Mucosa of descending colon (tissue), 3 donors: Measurements from ENCODE around the gene ISOC2. TPM values are rescaled to one million over a fixed set of nuclear protein-coding genes. Genes with fewer than 3 reads are reported as not detected.
"Not testable (repeated sequence)": the region's sequence is repeated elsewhere in the genome, so short reads cannot be mapped to it uniquely, and the experiment has no call there.

Source experiments
- ATAC-seq: fragments of 200-7000 bp; cut with Tn5 transposase; one replicate; pipeline ENCODE4 v1.9.1; 2020; ENCODE audit warnings: mild to moderate bottlenecking, moderate library complexity
- DNase-seq, 3 donors: peaks; one replicate each; pipeline ENCODE4 v3.0.0-alpha.2; 2020
- H3K36me3 ChIP-seq: fragments of 200-600 bp; one replicate; pipeline ENCODE4 v1.8.0; 2021; ENCODE audit warnings: low read depth, mild to moderate bottlenecking
- H3K4me1 ChIP-seq: fragments of 200-600 bp; one replicate; pipeline ENCODE4 v1.8.0; 2021; ENCODE audit warnings: low read depth, mild to moderate bottlenecking
- H3K4me3 ChIP-seq: fragments of 200-600 bp; one replicate; pipeline ENCODE4 v1.8.0; 2021; ENCODE audit warnings: mild to moderate bottlenecking
- H3K9me3 ChIP-seq: fragments of 200-600 bp; one replicate; pipeline ENCODE4 v1.8.0; 2021; ENCODE audit warnings: mild to moderate bottlenecking
- intact Hi-C, 2 donors: fragments of 100-400 bp; cut with DNase I in 1 of 2; cut with micrococcal nuclease in 1 of 2; formaldehyde crosslinking; loops; one replicate each; pipeline versions ENCODE4 v1.11.0 to v1.11.1; 2022; cut with DNase I, micrococcal nuclease
- total RNA-seq, 3 donors: library from RNA; stranded (reverse); fragmentation: NEBNext Ultra II Directional in 2 of 3; extraction: Animal tissue kit (Norgen Biotek cat#: 25700) in 2 of 3; gene quantifications; one replicate each; pipeline versions ENCODE4 v1.2.1 to v1.2.4, GENCODE V29; 2021 to 2023
- TF ChIP-seq, protein P1 (sequence below): fragments of 200-600 bp; IDR thresholded peaks from one replicate; pipeline ENCODE4 v1.8.0; 2022; ENCODE audit warnings: antibody characterized with exemption, mild to moderate bottlenecking
- donor health status: DM: no; HTN: no; CAD: no; lungs with moderate emphysema.
- donor health status: DM: no; HTN: no; CAD: no.
- donor health status: DM: no; HTN: yes; CAD: no.

Gene ISOC2
- total RNA-seq, 3 donors from 2014 or later, result 65.8 to 88.4 (median 86.9) TPM

DNA sequence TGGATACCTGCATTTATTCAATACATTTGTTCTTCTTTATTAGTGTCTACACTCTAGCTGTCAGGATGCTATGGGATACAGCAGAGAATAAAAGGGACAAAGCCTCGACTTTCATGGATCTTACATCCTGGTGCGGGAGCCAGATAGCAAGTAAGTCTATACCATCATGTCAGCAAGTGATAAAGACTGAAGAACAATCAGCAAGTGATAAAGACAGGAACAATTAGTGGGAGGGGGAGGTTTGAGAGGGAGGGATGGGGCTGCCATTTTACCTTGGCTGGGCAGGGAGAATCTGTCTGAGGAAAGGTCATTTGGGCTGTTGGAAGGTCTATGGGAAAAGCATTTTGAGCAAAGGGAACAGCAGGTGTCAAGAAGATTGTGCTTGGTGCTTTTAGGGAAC is 51.3 kb downstream of the ISOC2 start:
- peaks cover 12% of the 10 kb centered on the region for H3K4me1 ChIP-seq
- DNase-seq (no peak), ATAC-seq (no peak)
- H3K4me3 ChIP-seq, result no peak overlapping the region
- peaks cover 5% of the 10 kb centered on the region for H3K36me3 ChIP-seq
- TF ChIP-seq, protein P1, sequence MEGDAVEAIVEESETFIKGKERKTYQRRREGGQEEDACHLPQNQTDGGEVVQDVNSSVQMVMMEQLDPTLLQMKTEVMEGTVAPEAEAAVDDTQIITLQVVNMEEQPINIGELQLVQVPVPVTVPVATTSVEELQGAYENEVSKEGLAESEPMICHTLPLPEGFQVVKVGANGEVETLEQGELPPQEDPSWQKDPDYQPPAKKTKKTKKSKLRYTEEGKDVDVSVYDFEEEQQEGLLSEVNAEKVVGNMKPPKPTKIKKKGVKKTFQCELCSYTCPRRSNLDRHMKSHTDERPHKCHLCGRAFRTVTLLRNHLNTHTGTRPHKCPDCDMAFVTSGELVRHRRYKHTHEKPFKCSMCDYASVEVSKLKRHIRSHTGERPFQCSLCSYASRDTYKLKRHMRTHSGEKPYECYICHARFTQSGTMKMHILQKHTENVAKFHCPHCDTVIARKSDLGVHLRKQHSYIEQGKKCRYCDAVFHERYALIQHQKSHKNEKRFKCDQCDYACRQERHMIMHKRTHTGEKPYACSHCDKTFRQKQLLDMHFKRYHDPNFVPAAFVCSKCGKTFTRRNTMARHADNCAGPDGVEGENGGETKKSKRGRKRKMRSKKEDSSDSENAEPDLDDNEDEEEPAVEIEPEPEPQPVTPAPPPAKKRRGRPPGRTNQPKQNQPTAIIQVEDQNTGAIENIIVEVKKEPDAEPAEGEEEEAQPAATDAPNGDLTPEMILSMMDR, result no peak
- intact Hi-C loops, result no loop called here
- H3K9me3 ChIP-seq, result no peaks in the 10 kb centered on the region

DNA sequence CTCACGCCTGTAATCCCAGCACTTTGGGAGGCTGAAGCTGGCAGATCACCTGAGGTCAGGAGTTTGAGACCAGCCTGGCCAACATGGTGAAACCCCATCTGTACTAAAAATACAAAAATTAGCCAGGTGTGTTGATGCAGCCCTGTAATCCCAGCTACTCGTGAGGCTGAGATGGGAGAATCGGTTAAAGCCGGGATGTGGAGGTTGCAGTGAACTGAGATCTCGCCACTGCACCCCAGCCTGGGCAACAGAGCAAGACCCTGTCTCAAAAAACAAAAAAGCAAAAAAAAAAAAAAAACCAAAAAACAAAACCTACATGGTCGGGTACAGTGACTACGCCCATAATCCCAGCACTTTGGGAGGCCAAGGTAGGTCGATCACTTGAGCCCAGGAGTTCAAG is 52.3 kb downstream of the ISOC2 start:
- H3K9me3 ChIP-seq, intact Hi-C loops, H3K4me3 ChIP-seq, ATAC-seq, H3K36me3 ChIP-seq: not testable (repeated sequence)
- DNase-seq, result peak in 1 of 3 donors; percentile 20
- H3K4me1 ChIP-seq, result peaks cover 12% of the 10 kb centered on the region

DNA sequence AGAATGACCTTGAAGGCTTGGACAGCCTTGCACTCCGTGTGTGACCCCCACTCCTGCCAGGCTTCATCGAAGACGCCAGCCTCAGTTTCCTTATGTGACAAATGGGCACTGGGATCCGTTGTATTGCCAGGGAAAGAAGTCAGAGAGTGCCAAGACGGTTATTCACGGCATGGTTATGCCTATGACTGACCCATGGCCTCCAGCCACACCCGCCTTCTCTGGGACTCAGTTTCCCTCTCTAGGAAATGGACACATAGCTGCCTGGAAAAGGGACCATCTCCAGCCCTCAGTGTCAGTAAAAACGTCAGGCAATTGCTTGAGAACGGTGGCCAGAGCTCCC is 52.9 kb downstream of the ISOC2 start:
- Histone ChIP-seq H3K4me3 (peak overlapping the region; percentile 84), H3K4me1 (peaks cover 12% of the 10 kb centered on the region), H3K9me3 (no peaks in the 10 kb centered on the region), H3K36me3 (peaks cover 5% of the 10 kb centered on the region)
- ATAC-seq, result no peak
- no peak for DNase-seq
- intact Hi-C loops, result no loop called here
- TF ChIP-seq, protein P1, result no peak

DNA sequence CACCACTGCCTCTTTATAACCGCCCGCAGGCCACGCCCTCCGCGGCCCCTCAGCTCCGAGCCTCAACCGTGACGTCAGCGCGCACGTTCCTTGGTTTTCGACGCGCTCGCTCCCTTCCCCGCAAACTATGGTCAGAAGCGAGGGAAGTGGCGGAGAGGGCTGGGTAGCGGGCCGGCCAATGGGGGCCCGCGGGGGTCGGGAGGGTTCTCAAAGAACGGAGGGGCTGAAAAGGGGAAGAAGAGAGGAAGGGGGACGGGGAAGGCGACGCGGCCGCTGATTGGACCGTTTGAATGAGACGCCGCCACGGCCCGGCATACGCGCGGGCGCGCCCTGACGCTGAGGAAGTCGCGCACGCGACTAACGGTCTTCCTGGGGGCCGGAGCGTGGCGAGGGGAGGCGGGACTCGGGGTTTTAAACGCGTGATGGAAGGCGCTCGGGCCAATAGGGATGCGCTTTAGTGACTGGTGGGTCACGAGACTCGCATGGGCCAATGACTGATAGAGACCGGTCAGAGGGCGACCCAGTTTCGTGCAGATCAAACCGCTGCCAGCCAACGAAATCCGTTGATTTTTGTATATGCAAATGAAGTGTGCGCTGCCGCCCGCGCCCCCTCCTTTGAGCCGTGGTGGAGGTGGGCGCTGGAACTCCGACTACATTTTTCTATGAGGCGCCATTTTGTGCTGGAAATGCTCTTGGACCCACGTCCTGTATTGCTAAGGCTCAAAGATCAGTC is 53.5 kb downstream of the ISOC2 start:
- intact Hi-C loops, result no loop called here
- TF ChIP-seq, protein P1, result no peak
- H3K36me3 ChIP-seq, result peaks cover 5% of the 10 kb centered on the region
- peak overlapping the region; percentile 84 for H3K4me3 ChIP-seq
- peaks cover 12% of the 10 kb centered on the region for H3K4me1 ChIP-seq
- ATAC-seq (peak; percentile 97), DNase-seq (peak; percentile 98 to 99 (median 98))
- no peaks in the 10 kb centered on the region for H3K9me3 ChIP-seq

DNA sequence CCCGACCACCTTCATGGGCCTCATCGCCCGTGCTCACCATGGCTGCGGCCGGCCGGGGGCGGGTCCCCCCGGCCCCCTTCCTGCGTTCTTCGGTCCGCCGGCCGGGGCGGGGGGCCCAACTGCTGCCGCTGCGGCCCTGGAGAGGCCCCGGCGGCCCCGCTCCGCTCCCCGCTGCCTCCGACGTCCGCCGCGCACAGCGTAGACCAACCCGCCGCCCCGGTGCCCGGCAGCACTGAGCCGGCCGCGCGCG is 54.0 kb downstream of the ISOC2 start, which contains the start of gene UBE2S:
Gene UBE2S, minus strand, starts transcription at position 239 of the 250 bp plus-strand sequence. Its CDS starts 199 bp downstream, at position 40.
- H3K9me3 ChIP-seq, DNase-seq, intact Hi-C loops, ATAC-seq, H3K36me3 ChIP-seq: not testable (repeated sequence)
- H3K4me1 ChIP-seq, result peaks cover 12% of the 10 kb centered on the region
- H3K4me3 ChIP-seq, result peak within 1 kb of the TSS; percentile 84

DNA sequence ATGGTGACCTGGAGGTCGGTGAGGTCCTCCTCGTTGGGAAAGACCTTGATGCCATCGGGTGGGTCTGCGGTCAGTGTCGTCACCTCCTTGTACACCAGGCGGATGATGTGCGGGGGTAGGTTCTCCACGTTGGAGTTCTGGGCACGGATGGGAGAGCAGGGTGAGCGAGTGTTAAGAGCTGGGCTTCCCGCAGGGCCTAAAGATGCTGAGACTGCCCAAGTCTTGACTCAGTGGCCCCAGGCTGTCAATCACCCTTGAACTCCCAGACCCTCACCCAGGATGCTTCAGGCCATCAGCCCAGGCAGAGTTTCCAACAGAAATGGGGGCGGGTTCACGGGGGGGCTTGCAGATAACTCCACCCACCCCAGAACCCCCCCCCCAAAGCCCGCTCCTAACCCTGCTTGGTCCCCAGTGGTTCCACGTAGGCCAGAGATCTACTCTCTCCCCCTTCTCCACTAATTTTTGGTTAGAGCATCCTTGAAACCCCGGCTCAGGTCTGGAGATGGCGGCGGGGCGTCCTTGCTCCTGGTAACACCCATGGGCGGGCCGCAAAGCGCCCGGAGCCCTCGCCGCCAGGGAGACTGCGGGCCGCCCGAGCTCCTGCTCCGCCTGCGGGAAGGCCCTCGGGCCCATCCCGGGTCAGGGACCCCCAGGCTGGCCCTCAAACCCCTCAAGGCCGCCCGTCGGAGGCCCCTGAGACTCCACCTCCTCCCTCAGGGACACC is 54.5 kb downstream of the ISOC2 start:
- peaks cover 12% of the 10 kb centered on the region for H3K4me1 ChIP-seq
- peak; percentile 34 for ATAC-seq
- H3K4me3 ChIP-seq, result peak overlapping the region; percentile 84
- no peaks in the 10 kb centered on the region for H3K9me3 ChIP-seq
- TF ChIP-seq, protein P1, result no peak
- peaks cover 5% of the 10 kb centered on the region for H3K36me3 ChIP-seq
- intact Hi-C loops, result no loop called here
- peak in 2 of 3 donors; percentile 36 to 73 for DNase-seq
